ENCODE measurements around the gene HMG20A. TPM values are rescaled to one million over a fixed set of nuclear protein-coding genes. Genes with fewer than 3 reads are reported as not detected.

The HMG20A gene
- total RNA-seq, 1 donor from 2014 or later = 26.4 TPM

- no peak for TF ChIP-seq CTCF (IDR thresholded peaks at IDR 0.05; ENCODE audit: insufficient read depth, low read length, poor library complexity, severe bottlenecking)
- H3K4me3 ChIP-seq (ENCODE audit: low read depth, low read length) = no peak overlapping the region
- H3K27me3 ChIP-seq (ENCODE audit: control insufficient read depth, insufficient read depth, low read length) = no peaks in the 10 kb centered on the region
- no peak for DNase-seq (ENCODE audit: low read depth)
- peaks cover 1% of the 10 kb centered on the region for H3K36me3 ChIP-seq (ENCODE audit: control insufficient read depth, insufficient read depth, low read length)
Measured at GRCh38 chr15:77482570-77482969, 61.9 kb downstream of the HMG20A start.

- H3K4me3 ChIP-seq (ENCODE audit: low read depth, low read length) = no peak overlapping the region
- H3K27me3 ChIP-seq (ENCODE audit: control insufficient read depth, insufficient read depth, low read length) = no peaks in the 10 kb centered on the region
- DNase-seq (ENCODE audit: low read depth) = no peak
- no peak for TF ChIP-seq CTCF (IDR thresholded peaks at IDR 0.05; ENCODE audit: insufficient read depth, low read length, poor library complexity, severe bottlenecking)
- H3K36me3 ChIP-seq (ENCODE audit: control insufficient read depth, insufficient read depth, low read length) = no peaks in the 10 kb centered on the region
Measured at GRCh38 chr15:77483425-77484140, 62.9 kb downstream of the HMG20A start.

GRCh38 chr15:77484994-77485393, 64.3 kb downstream of the HMG20A start:
- no peak for TF ChIP-seq CTCF (IDR thresholded peaks at IDR 0.05; ENCODE audit: insufficient read depth, low read length, poor library complexity, severe bottlenecking)
- DNase-seq (ENCODE audit: low read depth) = no peak
- H3K36me3 ChIP-seq (ENCODE audit: control insufficient read depth, insufficient read depth, low read length) = no peaks in the 10 kb centered on the region
- H3K4me3 ChIP-seq (ENCODE audit: low read depth, low read length) = no peak overlapping the region
- no peaks in the 10 kb centered on the region for H3K27me3 ChIP-seq (ENCODE audit: control insufficient read depth, insufficient read depth, low read length)

- no peak overlapping the region for H3K4me3 ChIP-seq (ENCODE audit: low read depth, low read length)
- no peak for DNase-seq (ENCODE audit: low read depth)
- H3K27me3 ChIP-seq (ENCODE audit: control insufficient read depth, insufficient read depth, low read length) = no peaks in the 10 kb centered on the region
- H3K36me3 ChIP-seq (ENCODE audit: control insufficient read depth, insufficient read depth, low read length) = no peaks in the 10 kb centered on the region
- no peak for TF ChIP-seq CTCF (IDR thresholded peaks at IDR 0.05; ENCODE audit: insufficient read depth, low read length, poor library complexity, severe bottlenecking)
Measured at GRCh38 chr15:77486542-77487468, 66.1 kb downstream of the HMG20A start.

GRCh38 chr15:77487469-77487842, 66.8 kb downstream of the HMG20A start:
- Histone ChIP-seq H3K4me3 (ENCODE audit: low read depth, low read length) (no peak overlapping the region), H3K27me3 (ENCODE audit: control insufficient read depth, insufficient read depth, low read length) (no peaks in the 10 kb centered on the region), H3K36me3 (ENCODE audit: control insufficient read depth, insufficient read depth, low read length) (no peaks in the 10 kb centered on the region)
- TF ChIP-seq CTCF (IDR thresholded peaks at IDR 0.05; ENCODE audit: insufficient read depth, low read length, poor library complexity, severe bottlenecking) = no peak
- no peak for DNase-seq (ENCODE audit: low read depth)

Data from kidney epithelial cell (primary cell).